Esophagus muscularis mucosa (tissue), 4 donors: Measurements from ENCODE around the gene MBNL1. TPM values are rescaled to one million over a fixed set of nuclear protein-coding genes. Genes with fewer than 3 reads are reported as not detected.

ENCODE experiments used
- DNase-seq: peaks from one replicate; pipeline ENCODE4 v3.0.0-alpha.2; 2017; ENCODE audit errors: extremely low spot score
- H3K27ac ChIP-seq, 4 donors: fragments of 200-600 bp; sonication (generic); replicated peaks in 1 of 4; 1 replicate in 3 of 4; 2 replicates in 1 of 4; pipeline ENCODE4 v1.5.1; 2016 to 2019; ENCODE audit warnings: mild to moderate bottlenecking in 1 of 4
- H3K27me3 ChIP-seq, 4 donors: fragments of 200-600 bp; sonication (generic); one replicate each; pipeline versions ENCODE4 v1.5.1 to v1.6.0; 2016 to 2019
- H3K36me3 ChIP-seq, 4 donors: fragments of 200-600 bp; sonication (generic); one replicate each; pipeline ENCODE4 v1.5.1; 2016 to 2019
- H3K4me1 ChIP-seq, 4 donors: fragments of 200-600 bp; sonication (generic); one replicate each; pipeline ENCODE4 v1.5.1; 2016 to 2019
- H3K4me3 ChIP-seq, 4 donors: fragments of 200-600 bp; sonication (generic); 1 replicate in 2 of 4; 2 replicates in 2 of 4; pipeline ENCODE4 v1.5.1; 2016 to 2019; ENCODE audit warnings: mild to moderate bottlenecking in 4 of 4, moderate library complexity in 1 of 4
- H3K9me3 ChIP-seq, 4 donors: fragments of 200-600 bp; sonication (generic); 1 replicate in 3 of 4; 2 replicates in 1 of 4; pipeline ENCODE4 v1.5.1; 2016 to 2019
- CTCF ChIP-seq, 3 experiments: fragments of 200-600 bp in 2 of 3; fragments of 450-650 bp in 1 of 3; sonication (generic) in 2 of 3; IDR thresholded peaks; one replicate each; pipeline ENCODE4 v1.5.1; 2017 to 2019; ENCODE audit warnings: antibody characterized with exemption in 3 of 3, mild to moderate bottlenecking in 2 of 3, moderate library complexity in 1 of 3
- EP300 ChIP-seq: sonication (generic); formaldehyde crosslinking; IDR thresholded peaks from one replicate; pipeline ENCODE4 v1.6.1; 2017; ENCODE audit warnings: antibody characterized with exemption
- POLR2A ChIP-seq: fragments of 450-650 bp; IDR thresholded peaks from one replicate; pipeline ENCODE4 v1.6.1; 2017; ENCODE audit warnings: antibody characterized with exemption, moderate library complexity, mild to moderate bottlenecking, low read depth
- POLR2AphosphoS5 ChIP-seq, 2 donors: sonication (generic); formaldehyde crosslinking; IDR thresholded peaks; one replicate each; pipeline ENCODE4 v1.6.1; 2017; ENCODE audit warnings: antibody characterized with exemption in 2 of 2
- WGBS: methylation state at CpG from one replicate; pipeline ENCODE4 v1.1.5; 2018; 5-methylcytosine and 5-hydroxymethylcytosine counted together
- intact Hi-C: fragments of 100-400 bp; cut with DNase I; formaldehyde crosslinking; loops from one replicate; pipeline ENCODE4 v1.15.1; 2023
- total RNA-seq, 4 donors: library from RNA; depleted of rRNA; stranded (reverse); fragments of >200 nt; gene quantifications; one replicate each; pipeline versions ENCODE4 v1.1.0 to v1.2.1, GENCODE V29; 2016

The MBNL1 gene
- total RNA-seq, 4 donors from 2014 or later: 635 to 868 (median 720) TPM

GRCh38 chr3:152497457-152497856 is 228.7 kb downstream of the MBNL1 start:
- no peaks in the 10 kb centered on the region for H3K36me3 ChIP-seq

GRCh38 chr3:152497890-152498289 is 229.2 kb downstream of the MBNL1 start:
- intact Hi-C loops: no loop called here
- H3K27ac ChIP-seq: no peak overlapping the region
- no peaks in the 10 kb centered on the region for H3K27me3 ChIP-seq
- peaks cover 0 to 8% (median 0%) of the 10 kb centered on the region in 4 donors for H3K4me1 ChIP-seq
- no peak overlapping the region for H3K4me3 ChIP-seq
- DNase-seq: no peak
- no peaks in the 10 kb centered on the region for H3K36me3 ChIP-seq
- WGBS: 91% methylated on average over 1 of the region's 1 CpG
- H3K9me3 ChIP-seq: peaks cover 0 to 5% (median 0%) of the 10 kb centered on the region in 4 donors
- TF ChIP-seq EP300: no peak
- TF ChIP-seq POLR2A: no peak
- TF ChIP-seq CTCF (IDR thresholded peaks at IDR 0.05): no peak
- TF ChIP-seq POLR2AphosphoS5 (IDR thresholded peaks at IDR 0.05): no peak

More at GRCh38 chr3:152497457-152497856, 228.7 kb downstream of the MBNL1 start:
- peak overlapping the region; percentile 21 to 61 (median 43) for H3K27ac ChIP-seq
- TF ChIP-seq CTCF (IDR thresholded peaks at IDR 0.05) (no peak), EP300 (no peak), POLR2AphosphoS5 (IDR thresholded peaks at IDR 0.05) (no peak)
- peaks cover 0 to 8% (median 0%) of the 10 kb centered on the region in 4 donors for H3K4me1 ChIP-seq
- no peaks in the 10 kb centered on the region for H3K27me3 ChIP-seq
- peak overlapping the region in 1 of 4 donors; percentile 8 for H3K4me3 ChIP-seq
- no peak for DNase-seq
- intact Hi-C loops: no loop called here
- 48% methylated on average over 3 of the region's 3 CpGs for WGBS
- peaks cover 0 to 5% (median 0%) of the 10 kb centered on the region in 4 donors for H3K9me3 ChIP-seq

GRCh38 chr3:152499791-152500385 is 231.2 kb downstream of the MBNL1 start:
- DNase-seq: no peak
- Histone ChIP-seq H3K27me3 (no peaks in the 10 kb centered on the region), H3K4me1 (peaks cover 0 to 8% (median 0%) of the 10 kb centered on the region in 4 donors), H3K27ac (no peak overlapping the region), H3K4me3 (no peak overlapping the region), H3K36me3 (no peaks in the 10 kb centered on the region), H3K9me3 (peaks cover 0 to 5% (median 1%) of the 10 kb centered on the region in 4 donors)
- TF ChIP-seq POLR2AphosphoS5 (IDR thresholded peaks at IDR 0.05) (no peak), POLR2A (no peak), CTCF (IDR thresholded peaks at IDR 0.05) (no peak), EP300 (no peak)
- intact Hi-C loops: no loop called here
- 61% methylated on average over 4 of the region's 4 CpGs for WGBS

- Histone ChIP-seq H3K9me3 (peaks cover 0 to 2% (median 0%) of the 10 kb centered on the region in 4 donors), H3K27me3 (no peaks in the 10 kb centered on the region), H3K36me3 (no peaks in the 10 kb centered on the region), H3K4me3 (no peak overlapping the region), H3K4me1 (no peaks in the 10 kb centered on the region), H3K27ac (no peak overlapping the region)
- TF ChIP-seq POLR2AphosphoS5 (IDR thresholded peaks at IDR 0.05) (no peak), EP300 (no peak), POLR2A (no peak), CTCF (IDR thresholded peaks at IDR 0.05) (no peak)
- 87% methylated on average over 5 of the region's 5 CpGs for WGBS
- intact Hi-C loops: no loop called here
- no peak for DNase-seq
These were observed 237.2 kb downstream of the MBNL1 start for GRCh38 chr3:152505926-152506325.

GRCh38 chr3:152508705-152509104 is 240.0 kb downstream of the MBNL1 start:
- 93% methylated on average over 1 of the region's 1 CpG for WGBS
- Histone ChIP-seq H3K27me3 (no peaks in the 10 kb centered on the region), H3K4me1 (no peaks in the 10 kb centered on the region), H3K36me3 (no peaks in the 10 kb centered on the region), H3K9me3 (no peaks in the 10 kb centered on the region), H3K4me3 (no peak overlapping the region), H3K27ac (no peak overlapping the region)
- DNase-seq: no peak
- intact Hi-C loops: no loop called here
- TF ChIP-seq POLR2A: no peak
- peak in 1 of 3 experiments; percentile 32 for TF ChIP-seq CTCF (IDR thresholded peaks at IDR 0.05)
- no peak for TF ChIP-seq EP300
- no peak for TF ChIP-seq POLR2AphosphoS5 (IDR thresholded peaks at IDR 0.05)
